GM10266 (cell line): ENCODE data around the gene NAB1.

Experiments used
- DNase-seq: peaks from one replicate; pipeline ENCODE4 v3.0.0; 2012; ENCODE audit errors: extremely low spot score
- CTCF ChIP-seq: IDR thresholded peaks from 2 replicates; pipeline ENCODE4 v1.5.1; 2012; ENCODE audit warnings: mild to moderate bottlenecking, low read depth; ENCODE audit not compliant: control insufficient read depth, insufficient read depth; ENCODE audit errors: missing control alignments

The NAB1 gene

GRCh38 chr2:190646780-190647522 lies 1.9 kb upstream of the NAB1 start:
- no peak for TF ChIP-seq CTCF
- DNase-seq: no peak

GRCh38 chr2:190648289-190649034 lies 421 bp upstream of the NAB1 start:
- no peak for TF ChIP-seq CTCF
- DNase-seq: peak; percentile 94

GRCh38 chr2:190649798-190650390 lies 1.0 kb downstream of the NAB1 start:
- peak; percentile 23 for DNase-seq
- TF ChIP-seq CTCF: no peak

- no peak for TF ChIP-seq CTCF
- DNase-seq: no peak
Measured at GRCh38 chr2:190651413-190651812, 2.5 kb downstream of the NAB1 start.

- TF ChIP-seq CTCF: no peak
- no peak for DNase-seq
Measured at GRCh38 chr2:190653231-190653630, 4.3 kb downstream of the NAB1 start.

GRCh38 chr2:190653931-190654330 lies 5.0 kb downstream of the NAB1 start:
- no peak for DNase-seq
- no peak for TF ChIP-seq CTCF

DNA sequence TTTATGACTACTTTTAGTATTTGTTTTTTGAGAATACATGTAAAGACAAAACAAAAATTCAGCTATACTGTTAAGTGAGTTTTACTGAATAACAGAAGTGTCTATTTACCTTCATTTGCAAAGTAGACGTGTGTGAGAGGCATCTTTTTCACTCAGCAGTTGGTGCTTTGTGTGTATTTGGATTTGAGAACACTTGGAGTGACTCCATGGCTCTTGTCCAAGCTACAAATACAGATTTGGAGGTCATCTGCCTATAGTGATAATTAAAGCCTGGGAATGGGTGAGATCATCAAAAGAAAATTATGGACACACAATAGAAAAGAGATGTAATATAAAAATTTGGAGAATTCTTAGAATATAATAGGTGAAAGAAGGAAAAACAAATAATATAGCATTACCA lies 6.2 kb downstream of the NAB1 start:
- DNase-seq: no peak
- no peak for TF ChIP-seq CTCF
